IMR-90 (cell line): ENCODE results near the gene CMIP. TPM values are rescaled to one million over a fixed set of nuclear protein-coding genes. Genes with fewer than 3 reads are reported as not detected.

Experiments
- ATAC-seq: fragments of 200-7000 bp; cut with Tn5 transposase; 2 replicates; pipeline ENCODE4 v1.9.1; 2020; ENCODE audit warnings: low read depth, mild to moderate bottlenecking, moderate library complexity
- BruUV-seq: library from RNA; stranded (reverse); fragments of 400-500 nt; replicated peaks from 2 replicates; lab custom pipeline; 2021; lab: Mats Ljungman, UMichigan
- CTCF ChIA-PET: fragments of 300-600 bp; formaldehyde crosslinking; extraction: SDS; loops from one replicate; lab custom pipeline; 2021; ENCODE audit warnings: antibody characterized with exemption; lab: Yijun Ruan, JAX
- POLR2A ChIA-PET: fragments of 300-600 bp; sonication (Branson Sonifier 250); formaldehyde crosslinking; loops from one replicate; lab custom pipeline; 2022; ENCODE audit warnings: antibody characterized with exemption; ENCODE audit not compliant: unreplicated experiment; lab: Charles Lee
- DNase-seq: peaks from one replicate; pipeline ENCODE4 v3.0.0; 2013
- H2AFZ ChIP-seq: replicated peaks from 2 replicates; pipeline ENCODE3; 2013; ENCODE audit warnings: low read length, mild to moderate bottlenecking; ENCODE audit not compliant: poor library complexity
- H2AK5ac ChIP-seq: 2 replicates; pipeline ENCODE4 v1.6.1; 2013; ENCODE audit warnings: low read depth, low read length, inconsistent platforms
- H2AK9ac ChIP-seq: replicated peaks from 2 replicates; pipeline ENCODE3; 2013; ENCODE audit warnings: mild to moderate bottlenecking, low read depth, low read length, moderate library complexity; ENCODE audit not compliant: poor library complexity
- H2BK120ac ChIP-seq: 2 replicates; pipeline ENCODE4 v1.6.1; 2013; ENCODE audit warnings: low read depth, low read length, inconsistent platforms
- H2BK15ac ChIP-seq: 3 replicates; pipeline ENCODE4 v1.6.1; 2013; ENCODE audit warnings: low read depth, low read length, inconsistent platforms
- H2BK20ac ChIP-seq: 2 replicates; pipeline ENCODE4 v1.6.1; 2013; ENCODE audit warnings: low read depth, mild to moderate bottlenecking, inconsistent platforms, low read length, moderate library complexity
- H2BK5ac ChIP-seq: 2 replicates; pipeline ENCODE4 v1.6.1; 2013; ENCODE audit warnings: mild to moderate bottlenecking, low read depth, low read length, inconsistent platforms; ENCODE audit not compliant: poor library complexity, severe bottlenecking
- H3K14ac ChIP-seq: replicated peaks from 2 replicates; pipeline ENCODE4 v1.6.1; 2013; ENCODE audit warnings: low read depth, low read length, inconsistent platforms
- H3K18ac ChIP-seq: 2 replicates; pipeline ENCODE4 v1.6.1; 2013; ENCODE audit warnings: low read depth, low read length, control low read depth
- H3K23ac ChIP-seq: 2 replicates; pipeline ENCODE4 v1.6.1; 2013; ENCODE audit warnings: low read depth, low read length, inconsistent platforms
- H3K27ac ChIP-seq: 2 replicates; pipeline ENCODE4 v1.5.1; 2013; ENCODE audit warnings: mild to moderate bottlenecking, control low read depth, low read length; ENCODE audit not compliant: insufficient read depth
- H3K27me3 ChIP-seq: 2 replicates; pipeline ENCODE4 v1.6.1; 2013; ENCODE audit warnings: low read length; ENCODE audit not compliant: control insufficient read depth, insufficient read depth
- H3K36me3 ChIP-seq: 2 replicates; pipeline ENCODE4 v1.6.1; 2013; ENCODE audit warnings: low read length, mixed read lengths; ENCODE audit not compliant: control insufficient read depth, insufficient read depth
- H3K4ac ChIP-seq: 2 replicates; pipeline ENCODE4 v1.6.1; 2013; ENCODE audit warnings: low read depth, low read length, inconsistent platforms
- H3K4me1 ChIP-seq: 2 replicates; pipeline ENCODE4 v1.6.1; 2013; ENCODE audit warnings: low read length, mixed read lengths; ENCODE audit not compliant: control insufficient read depth, insufficient read depth
- H3K4me2 ChIP-seq: 2 replicates; pipeline ENCODE4 v1.6.1; 2013; ENCODE audit warnings: low read depth, mild to moderate bottlenecking, control low read depth, low read length, moderate library complexity
- H3K4me3 ChIP-seq: 2 replicates; pipeline ENCODE4 v1.5.1; 2013; ENCODE audit warnings: low read depth, mild to moderate bottlenecking, control low read depth, low read length, moderate library complexity; ENCODE audit not compliant: insufficient read depth
- H3K56ac ChIP-seq: 2 replicates; pipeline ENCODE4 v1.6.1; 2013; ENCODE audit warnings: low read length, inconsistent platforms; ENCODE audit not compliant: insufficient read depth; ENCODE audit errors: extremely low read depth
- H3K79me1 ChIP-seq, 2 experiments: 2 replicates each; pipeline ENCODE4 v1.6.1; 2013; ENCODE audit warnings: low read length in 2 of 2, inconsistent platforms in 1 of 2, low read depth in 1 of 2
- H3K9ac ChIP-seq: 2 replicates; pipeline ENCODE4 v1.6.1; 2013; ENCODE audit warnings: low read depth, low read length, control low read depth
- H3K9me1 ChIP-seq: 2 replicates; pipeline ENCODE4 v1.6.1; 2013; ENCODE audit warnings: low read length, inconsistent platforms; ENCODE audit not compliant: insufficient read depth
- H3K9me3 ChIP-seq: 2 replicates; pipeline ENCODE4 v1.6.1; 2013; ENCODE audit warnings: low read length; ENCODE audit not compliant: control insufficient read depth, insufficient read depth
- H4K20me1 ChIP-seq: 2 replicates; pipeline ENCODE4 v1.6.1; 2013; ENCODE audit warnings: low read length, inconsistent platforms; ENCODE audit not compliant: insufficient read depth
- H4K5ac ChIP-seq: 2 replicates; pipeline ENCODE4 v1.6.1; 2013; ENCODE audit warnings: mild to moderate bottlenecking, low read depth, low read length, control low read depth
- H4K8ac ChIP-seq, 2 experiments: 2 replicates each; pipeline ENCODE4 v1.6.1; 2013; ENCODE audit warnings: low read depth in 2 of 2, low read length in 2 of 2, control low read depth in 1 of 2, inconsistent platforms in 1 of 2
- H4K91ac ChIP-seq: 2 replicates; pipeline ENCODE4 v1.6.1; 2013; ENCODE audit warnings: low read depth, low read length, inconsistent platforms; ENCODE audit not compliant: insufficient read depth
- CHD1 ChIP-seq: IDR thresholded peaks from 2 replicates; pipeline ENCODE4 v1.6.1; 2012; ENCODE audit warnings: low read depth, low read length, improper control_type of control experiment
- NFE2L2 ChIP-seq: fragments of 150-350 bp; IDR thresholded peaks from 2 replicates; pipeline ENCODE4 v1.6.1; 2016; ENCODE audit warnings: low read depth, mild to moderate bottlenecking, low read length
- POLR2A ChIP-seq: IDR thresholded peaks from 2 replicates; pipeline ENCODE4 v1.6.1; 2012; ENCODE audit warnings: mild to moderate bottlenecking, low read depth, low read length
- RAD21 ChIP-seq: IDR thresholded peaks from 2 replicates; pipeline ENCODE4 v1.6.1; 2012; ENCODE audit warnings: low read length, improper control_type of control experiment
- RCOR1 ChIP-seq: IDR thresholded peaks from 2 replicates; pipeline ENCODE4 v1.6.1; 2012; ENCODE audit warnings: mild to moderate bottlenecking, low read length, improper control_type of control experiment; ENCODE audit not compliant: insufficient replicate concordance
- WGBS, 2 experiments: methylation state at CpG; one replicate each; pipeline versions ENCODE4 v1.1.5 to v1.1.7; 2013; ENCODE audit warnings: missing lambda C conversion rate in 2 of 2; ENCODE audit not compliant: insufficient read length in 1 of 2; ENCODE audit errors: extremely low coverage in 2 of 2; 5-methylcytosine and 5-hydroxymethylcytosine counted together
- dilution Hi-C: fragments of 300-500 bp; cut with HindIII; formaldehyde crosslinking; loops from one replicate; pipeline ENCODE4 v1.14.3; 2018; ENCODE audit warnings: low sequenced_read_pairs; ENCODE audit not compliant: unreplicated experiment
- in situ Hi-C: fragments of 300-500 bp; cut with MboI; formaldehyde crosslinking; loops from 3 replicates; pipeline ENCODE4 v1.14.3; 2019; ENCODE audit warnings: low sequenced_read_pairs, inconsistent platforms, mixed read lengths
- intact Hi-C: fragments of 100-400 bp; cut with micrococcal nuclease; formaldehyde crosslinking; loops from 2 replicates; pipeline ENCODE4 v1.10.0; 2022
- polyA plus RNA-seq, 3 experiments: library from polyadenylated mRNA; depleted of rRNA; stranded (reverse); fragments of >200 nt; gene quantifications; 2 replicates each; pipeline ENCODE4 v1.2.3, GENCODE V29; 2012; ENCODE audit warnings: low replicate concordance in 1 of 3
- total RNA-seq: library from RNA; depleted of rRNA; stranded (reverse); fragments of >200 nt; gene quantifications from 2 replicates; pipeline ENCODE4 v1.2.3, GENCODE V29; 2012

CMIP gene
- total and polyA plus RNA-seq, 2 of the 4 experiments (the other 2 are of a cell fraction) = 3.2 to 11.6 TPM

DNA sequence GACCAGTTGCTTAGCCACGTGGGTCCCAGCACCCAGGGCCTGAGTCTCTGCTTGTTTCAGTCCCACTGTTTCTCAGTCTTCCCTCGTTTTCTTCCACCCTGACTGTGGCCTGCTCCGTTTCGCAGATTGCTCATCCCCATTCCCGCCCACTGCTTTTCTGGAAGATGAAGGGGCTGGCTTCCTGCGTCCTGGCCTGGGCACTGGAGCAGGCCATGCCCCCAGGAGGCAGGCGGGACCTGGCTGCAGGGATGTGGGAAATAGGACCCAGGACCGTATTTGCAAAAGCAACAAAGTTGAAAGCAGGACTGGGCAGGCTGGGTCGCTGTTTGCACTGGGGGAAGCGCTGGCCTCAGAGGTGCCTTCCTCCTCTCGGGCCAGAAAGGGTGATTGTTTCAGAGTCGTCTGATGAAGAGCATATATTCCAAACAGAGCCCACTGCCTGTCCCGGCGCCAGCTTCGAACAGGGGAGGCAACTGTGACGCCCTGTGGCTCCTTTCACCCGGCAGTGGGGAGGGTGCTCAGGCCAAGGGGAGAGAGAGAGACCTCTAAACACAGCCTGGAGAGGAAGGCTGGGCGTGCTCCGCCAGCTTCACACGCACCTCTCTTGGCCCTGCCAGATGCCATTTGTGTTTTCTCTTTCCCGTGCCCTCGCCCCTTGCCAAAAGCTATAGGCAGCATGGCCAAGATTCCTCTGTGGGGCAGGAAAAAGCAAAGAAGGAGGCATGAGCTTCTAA lies 108.6 kb downstream of the CMIP start:
- dilution Hi-C loops = no loop called here

More for the DNA sequence above, 108.6 kb downstream of the CMIP start:
- Histone ChIP-seq H4K5ac (no peak overlapping the region), H2BK5ac (no peak overlapping the region), H3K27me3 (no peaks in the 10 kb centered on the region), H3K23ac (peak overlapping the region; percentile 59; the same call in 1 of the 2 replicates), H3K18ac (no peak overlapping the region), H2AK9ac (peak overlapping the region; percentile 77), H3K36me3 (no peaks in the 10 kb centered on the region), H4K8ac (no peak overlapping the region), H3K4ac (peak overlapping the region; percentile 13; the same call in 1 of the 2 replicates), H3K14ac (0 out of 2 replicates have a peak overlapping the region, but pooled peaks have one; percentile 37), H4K91ac (peak overlapping the region; percentile 12; the same call in 1 of the 2 replicates), H2AK5ac (peak overlapping the region; percentile 43; the same call in 1 of the 2 replicates), H3K4me3 (no peak overlapping the region), H3K79me1 (peaks cover 56 to 83% of the 10 kb centered on the region in 2 experiments), H2BK20ac (no peak overlapping the region), H3K4me1 (peaks cover 20% of the 10 kb centered on the region), H4K20me1 (peaks cover 65% of the 10 kb centered on the region), H2BK120ac (no peak overlapping the region), H3K27ac (no peak overlapping the region), H3K4me2 (no peak overlapping the region), H3K9me1 (peaks cover 34% of the 10 kb centered on the region), H2BK15ac (0 out of 3 replicates have a peak overlapping the region, but pooled peaks have one; percentile 13), H2AFZ (peak overlapping the region; percentile 28), H3K9me3 (no peaks in the 10 kb centered on the region), H3K56ac (no peak overlapping the region), H3K9ac (no peak overlapping the region)
- no TSS peak for BruUV-seq
- TF ChIP-seq NFE2L2 (no peak), POLR2A (no peak), RCOR1 (no peak), CHD1 (no peak), RAD21 (no peak)
- DNase-seq = peak; percentile 47
- ChIA-PET POLR2A (no interaction called here), CTCF (no interaction called here)
- ATAC-seq = peak; percentile 16; the same call in 1 of the 2 replicates
- intact Hi-C loops (no loop called here), in situ Hi-C loops (no loop called here)
- 70% methylated on average over 2 of the region's 22 CpGs; no CpG with 5 or more reads in 1 of the 2 experiments for WGBS, 2 experiments
